Body of pancreas (tissue), 4 donors: ENCODE data around the gene CCDC13.
"Not testable (repeated sequence)": the region's sequence is repeated elsewhere in the genome, so short reads cannot be mapped to it uniquely, and the experiment has no call there.

Experiments used
- POLR2A ChIP-seq, 3 donors: fragments of 450-650 bp; IDR thresholded peaks; one replicate each; pipeline ENCODE4 v1.6.1; 2016; ENCODE audit warnings: antibody characterized with exemption in 3 of 3, mild to moderate bottlenecking in 2 of 3
- TF ChIP-seq, protein P1 (sequence below), 7 experiments: fragments of 450-650 bp in 4 of 7; fragments of 200-600 bp in 3 of 7; sonication (generic) in 3 of 7; IDR thresholded peaks; one replicate each; pipeline ENCODE4 v1.5.1; 2016 to 2019; ENCODE audit warnings: antibody characterized with exemption in 7 of 7

DNA sequence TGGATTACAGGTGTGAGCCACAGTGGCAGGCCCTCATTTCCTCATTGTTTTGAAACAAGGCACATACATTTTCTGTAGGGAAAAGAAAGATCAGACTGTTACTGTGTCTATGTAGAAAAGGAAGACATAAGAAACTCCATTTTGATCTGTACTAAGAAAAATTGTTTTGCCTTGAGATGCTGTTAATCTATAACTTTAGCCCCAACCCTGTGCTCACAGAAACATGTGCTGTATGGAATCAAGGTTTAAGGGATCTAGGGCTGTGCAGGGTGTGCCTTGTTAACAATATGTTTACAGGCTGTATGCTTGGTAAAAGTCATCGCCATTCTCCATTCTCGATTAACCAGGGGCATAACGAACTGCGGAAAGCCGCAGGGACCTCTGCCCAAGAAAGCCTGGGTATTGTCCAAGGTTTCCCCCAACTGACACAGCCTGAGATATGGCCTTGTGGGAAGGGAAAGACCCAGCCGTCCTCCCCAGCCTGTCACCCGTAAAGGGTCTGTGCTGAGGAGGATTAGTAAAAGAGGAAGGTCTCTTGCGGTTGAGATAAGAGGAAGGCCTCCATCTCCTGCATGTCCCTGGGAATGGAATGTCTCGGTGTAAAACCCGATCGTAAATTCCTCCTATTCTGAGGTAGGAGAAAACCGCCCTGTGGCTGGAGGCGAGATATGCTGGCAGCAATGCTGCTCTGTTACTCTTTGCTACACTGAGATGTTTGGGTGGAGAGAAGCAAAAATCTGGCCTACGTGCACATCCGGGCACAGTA is 38.2 kb upstream of the CCDC13 start:
- TF ChIP-seq POLR2A (IDR thresholded peaks at IDR 0.05), result not testable (repeated sequence)
- TF ChIP-seq, protein P1, sequence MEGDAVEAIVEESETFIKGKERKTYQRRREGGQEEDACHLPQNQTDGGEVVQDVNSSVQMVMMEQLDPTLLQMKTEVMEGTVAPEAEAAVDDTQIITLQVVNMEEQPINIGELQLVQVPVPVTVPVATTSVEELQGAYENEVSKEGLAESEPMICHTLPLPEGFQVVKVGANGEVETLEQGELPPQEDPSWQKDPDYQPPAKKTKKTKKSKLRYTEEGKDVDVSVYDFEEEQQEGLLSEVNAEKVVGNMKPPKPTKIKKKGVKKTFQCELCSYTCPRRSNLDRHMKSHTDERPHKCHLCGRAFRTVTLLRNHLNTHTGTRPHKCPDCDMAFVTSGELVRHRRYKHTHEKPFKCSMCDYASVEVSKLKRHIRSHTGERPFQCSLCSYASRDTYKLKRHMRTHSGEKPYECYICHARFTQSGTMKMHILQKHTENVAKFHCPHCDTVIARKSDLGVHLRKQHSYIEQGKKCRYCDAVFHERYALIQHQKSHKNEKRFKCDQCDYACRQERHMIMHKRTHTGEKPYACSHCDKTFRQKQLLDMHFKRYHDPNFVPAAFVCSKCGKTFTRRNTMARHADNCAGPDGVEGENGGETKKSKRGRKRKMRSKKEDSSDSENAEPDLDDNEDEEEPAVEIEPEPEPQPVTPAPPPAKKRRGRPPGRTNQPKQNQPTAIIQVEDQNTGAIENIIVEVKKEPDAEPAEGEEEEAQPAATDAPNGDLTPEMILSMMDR (IDR thresholded peaks at IDR 0.05), result not testable (repeated sequence)
